ENCODE data around the gene KCNJ11. TPM values are rescaled to one million over a fixed set of nuclear protein-coding genes. Genes with fewer than 3 reads are reported as not detected.
"Not testable (repeated sequence)": the region's sequence is repeated elsewhere in the genome, so short reads cannot be mapped to it uniquely, and the experiment has no call there.

The KCNJ11 gene
- total RNA-seq, 3 donors from 2014 or later, result 0.80 to 5.0 (median 4.9) TPM

DNA sequence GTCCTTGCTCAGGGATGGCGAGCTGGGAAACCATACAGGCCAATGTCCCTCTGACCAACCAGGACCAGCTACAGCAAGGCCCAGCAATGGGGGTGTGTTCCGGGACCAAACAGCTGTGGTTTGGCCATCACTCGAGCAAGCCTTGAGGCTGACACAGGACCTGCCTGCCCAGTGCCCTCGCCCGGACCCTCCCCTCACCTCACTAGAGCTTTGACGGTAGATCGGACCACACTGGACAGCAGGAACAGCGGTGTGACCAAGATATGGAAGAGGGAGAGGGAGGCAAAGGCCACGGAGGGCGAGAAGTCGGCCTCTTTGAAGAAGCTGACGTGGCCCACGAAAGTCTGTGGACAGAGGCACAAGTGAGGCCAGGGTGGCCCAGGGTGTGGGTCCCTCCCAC, 42.2 kb upstream of the KCNJ11 start:
- Histone ChIP-seq H3K36me3 (no peaks in the 10 kb centered on the region), H3K27ac (peak overlapping the region in 1 of 2 donors; percentile 32)
- TF ChIP-seq POLR2A (IDR thresholded peaks at IDR 0.05) (no peak), POLR2AphosphoS5 (IDR thresholded peaks at IDR 0.05) (no peak)
- TF ChIP-seq, protein P1, sequence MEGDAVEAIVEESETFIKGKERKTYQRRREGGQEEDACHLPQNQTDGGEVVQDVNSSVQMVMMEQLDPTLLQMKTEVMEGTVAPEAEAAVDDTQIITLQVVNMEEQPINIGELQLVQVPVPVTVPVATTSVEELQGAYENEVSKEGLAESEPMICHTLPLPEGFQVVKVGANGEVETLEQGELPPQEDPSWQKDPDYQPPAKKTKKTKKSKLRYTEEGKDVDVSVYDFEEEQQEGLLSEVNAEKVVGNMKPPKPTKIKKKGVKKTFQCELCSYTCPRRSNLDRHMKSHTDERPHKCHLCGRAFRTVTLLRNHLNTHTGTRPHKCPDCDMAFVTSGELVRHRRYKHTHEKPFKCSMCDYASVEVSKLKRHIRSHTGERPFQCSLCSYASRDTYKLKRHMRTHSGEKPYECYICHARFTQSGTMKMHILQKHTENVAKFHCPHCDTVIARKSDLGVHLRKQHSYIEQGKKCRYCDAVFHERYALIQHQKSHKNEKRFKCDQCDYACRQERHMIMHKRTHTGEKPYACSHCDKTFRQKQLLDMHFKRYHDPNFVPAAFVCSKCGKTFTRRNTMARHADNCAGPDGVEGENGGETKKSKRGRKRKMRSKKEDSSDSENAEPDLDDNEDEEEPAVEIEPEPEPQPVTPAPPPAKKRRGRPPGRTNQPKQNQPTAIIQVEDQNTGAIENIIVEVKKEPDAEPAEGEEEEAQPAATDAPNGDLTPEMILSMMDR (IDR thresholded peaks at IDR 0.05), result no peak

DNA sequence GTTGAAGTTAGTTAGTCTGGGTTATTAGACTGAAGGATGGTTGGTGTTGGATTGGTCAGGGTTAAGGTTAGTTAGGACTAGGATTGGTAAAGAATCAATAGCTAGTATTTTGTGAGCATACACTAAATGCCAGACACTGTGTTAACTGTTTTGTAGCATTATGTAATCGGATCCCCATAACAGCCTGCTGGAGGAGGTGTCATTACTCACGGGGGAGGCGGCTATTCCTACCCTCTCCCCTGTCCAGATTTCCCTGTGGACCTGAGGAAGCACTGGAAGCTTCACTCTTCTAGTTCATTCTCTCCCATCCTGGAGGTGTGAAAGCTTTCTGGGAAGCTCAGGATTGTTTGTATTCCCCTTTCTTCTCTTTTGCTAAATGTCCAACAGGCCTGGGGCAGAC, 40.5 kb upstream of the KCNJ11 start:
- Histone ChIP-seq H3K36me3 (no peaks in the 10 kb centered on the region), H3K9me3 (no peaks in the 10 kb centered on the region), H3K4me3 (no peak overlapping the region), H3K27me3 (no peaks in the 10 kb centered on the region), H3K4me1 (no peaks in the 10 kb centered on the region), H3K27ac (no peak overlapping the region)
- intact Hi-C loops (cut with DNase I; ENCODE audit: low total_unique reads), result no loop called here
- no peak for DNase-seq (ENCODE audit: low spot score in 2 of 2)
- TF ChIP-seq, protein P1 (IDR thresholded peaks at IDR 0.05), result no peak
- no peak for TF ChIP-seq POLR2A (IDR thresholded peaks at IDR 0.05)
- TF ChIP-seq POLR2AphosphoS5 (IDR thresholded peaks at IDR 0.05), result no peak

More for the DNA sequence above, 42.2 kb upstream of the KCNJ11 start:
- no peak for DNase-seq (ENCODE audit: low spot score in 2 of 2)
- no peak overlapping the region for H3K4me3 ChIP-seq
- intact Hi-C loops (cut with DNase I; ENCODE audit: low total_unique reads), result no loop called here
- H3K27me3 ChIP-seq, result no peaks in the 10 kb centered on the region
- H3K4me1 ChIP-seq, result no peaks in the 10 kb centered on the region
- no peaks in the 10 kb centered on the region for H3K9me3 ChIP-seq

DNA sequence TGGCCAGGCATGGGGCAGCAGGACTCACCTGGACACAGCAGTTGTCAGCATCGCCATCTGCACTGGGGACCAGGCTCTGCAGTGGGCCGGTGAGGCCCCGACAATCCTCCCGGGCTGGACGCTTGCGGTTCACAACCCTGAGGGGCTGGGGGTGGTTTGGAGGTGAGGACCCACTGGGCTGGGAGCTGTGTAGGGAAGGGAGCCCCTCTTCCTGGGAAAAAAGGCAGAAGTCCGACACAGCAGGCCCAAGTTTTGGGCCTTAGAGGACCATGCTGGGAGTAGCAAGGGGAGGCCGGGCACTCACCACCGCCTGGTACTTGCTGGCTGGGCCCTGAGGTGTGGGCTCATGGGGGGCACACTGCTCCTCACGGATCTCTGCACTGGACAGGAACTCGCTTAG, 39.8 kb upstream of the KCNJ11 start:
- TF ChIP-seq, protein P1 (IDR thresholded peaks at IDR 0.05), result no peak
- TF ChIP-seq POLR2AphosphoS5 (IDR thresholded peaks at IDR 0.05) (no peak), POLR2A (IDR thresholded peaks at IDR 0.05) (no peak)
- H3K9me3 ChIP-seq, result no peaks in the 10 kb centered on the region
- no peaks in the 10 kb centered on the region for H3K4me1 ChIP-seq
- DNase-seq (ENCODE audit: low spot score in 2 of 2), result no peak
- intact Hi-C loops (cut with DNase I; ENCODE audit: low total_unique reads), result no loop called here
- no peaks in the 10 kb centered on the region for H3K36me3 ChIP-seq
- H3K27me3 ChIP-seq, result no peaks in the 10 kb centered on the region
- H3K4me3 ChIP-seq, result no peak overlapping the region
- no peak overlapping the region for H3K27ac ChIP-seq

- H3K27me3 ChIP-seq; H3K9me3 ChIP-seq; H3K4me1 ChIP-seq; intact Hi-C loops (cut with DNase I; ENCODE audit: low total_unique reads); H3K27ac ChIP-seq; H3K36me3 ChIP-seq; DNase-seq (ENCODE audit: low spot score in 2 of 2); H3K4me3 ChIP-seq: not testable (repeated sequence)
Observed at GRCh38 chr11:17426233-17426632, 37.8 kb upstream of the KCNJ11 start.

DNA sequence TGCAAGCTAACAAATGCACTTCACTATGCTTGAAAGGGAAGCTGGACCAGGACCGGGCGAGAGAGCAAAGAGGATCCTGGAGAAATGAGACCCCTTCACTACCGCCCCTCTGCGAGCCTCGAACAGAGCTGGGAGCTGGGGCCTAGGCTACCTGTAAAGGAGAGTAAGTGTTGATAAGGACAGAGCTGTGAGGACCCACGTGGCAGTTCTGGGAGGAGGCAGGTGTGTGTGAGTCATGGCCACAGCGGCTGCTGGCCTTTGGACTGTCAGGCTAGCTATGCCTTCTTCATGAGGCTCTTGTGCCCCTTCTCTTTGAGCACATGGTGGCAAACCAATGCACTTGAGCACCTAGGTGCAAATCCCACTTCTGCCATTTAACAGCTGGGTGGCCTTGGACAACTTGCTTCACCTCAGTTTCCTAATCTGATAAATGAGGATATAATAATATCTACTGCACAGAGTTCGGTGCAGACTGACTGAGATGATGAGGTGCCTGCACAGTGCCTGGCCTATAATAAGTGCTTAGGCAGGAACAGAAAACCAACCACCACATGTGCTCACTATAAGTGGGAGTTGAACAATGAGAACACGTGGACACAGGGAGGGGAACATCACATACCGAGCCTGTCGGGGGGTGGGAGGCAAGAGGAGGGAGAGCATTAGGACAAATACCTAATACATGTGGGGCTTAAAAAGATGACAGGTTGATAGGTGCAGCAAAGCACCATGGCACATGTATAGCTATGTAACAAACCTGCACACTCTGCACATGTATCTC, 35.3 kb upstream of the KCNJ11 start:
- TF ChIP-seq, protein P1 (IDR thresholded peaks at IDR 0.05), result no peak
- TF ChIP-seq POLR2AphosphoS5 (IDR thresholded peaks at IDR 0.05) (no peak), POLR2A (IDR thresholded peaks at IDR 0.05) (no peak)
- Histone ChIP-seq H3K4me1 (no peaks in the 10 kb centered on the region), H3K27ac (no peak overlapping the region), H3K27me3 (no peaks in the 10 kb centered on the region), H3K4me3 (no peak overlapping the region), H3K9me3 (no peaks in the 10 kb centered on the region), H3K36me3 (no peaks in the 10 kb centered on the region)
- intact Hi-C loops (cut with DNase I; ENCODE audit: low total_unique reads), result no loop called here
- no peak for DNase-seq (ENCODE audit: low spot score in 2 of 2)
